Endothelial cell of umbilical vein (primary cell): ENCODE data around the gene TPM4.

Source experiments
- CTCF ChIP-seq, 2 donors: IDR thresholded peaks; 1 replicate in 1 of 2; 2 replicates in 1 of 2; pipeline ENCODE4 v1.5.1; 2011; ENCODE audit warnings: low read length in 2 of 2, mild to moderate bottlenecking in 2 of 2, moderate library complexity in 2 of 2, control low read depth in 1 of 2, inconsistent platforms in 1 of 2, low read depth in 1 of 2; ENCODE audit not compliant: insufficient read depth in 1 of 2; ENCODE audit errors: extremely low read depth in 1 of 2
- EZH2 ChIP-seq: IDR thresholded peaks from 2 replicates; pipeline ENCODE4 v1.6.1; 2012; ENCODE audit warnings: borderline replicate concordance, low read depth, mild to moderate bottlenecking, moderate library complexity, low read length, inconsistent platforms; ENCODE audit not compliant: severe bottlenecking
- FOS ChIP-seq: IDR thresholded peaks from 2 replicates; pipeline ENCODE4 v1.6.1; 2011; ENCODE audit warnings: mild to moderate bottlenecking, low read length, moderate library complexity, borderline replicate concordance; ENCODE audit not compliant: insufficient read depth
- GATA2 ChIP-seq: IDR thresholded peaks from 2 replicates; pipeline ENCODE4 v1.7.0; 2011; ENCODE audit warnings: low read depth, mild to moderate bottlenecking, moderate library complexity, mixed read lengths, low read length; ENCODE audit not compliant: insufficient read length, insufficient read depth
- JUN ChIP-seq: IDR thresholded peaks from 2 replicates; pipeline ENCODE4 v1.6.1; 2011; ENCODE audit warnings: borderline replicate concordance, low read depth; ENCODE audit not compliant: insufficient read length, insufficient read depth
- MAX ChIP-seq: IDR thresholded peaks from 2 replicates; pipeline ENCODE4 v1.6.1; 2011; ENCODE audit not compliant: insufficient read depth, insufficient read length
- MYC ChIP-seq: IDR thresholded peaks from one replicate; pipeline ENCODE4 v1.6.1; 2011; ENCODE audit warnings: mild to moderate bottlenecking, low read depth, low read length
- POLR2A ChIP-seq: IDR thresholded peaks from 2 replicates; pipeline ENCODE4 v1.6.1; 2012; ENCODE audit warnings: low read depth, mild to moderate bottlenecking, control low read depth, low read length
- POLR2AphosphoS5 ChIP-seq: IDR thresholded peaks from 2 replicates; pipeline ENCODE4 v1.6.1; 2012; ENCODE audit warnings: low read depth, mild to moderate bottlenecking, control low read depth, low read length, moderate library complexity; ENCODE audit not compliant: insufficient read depth

- TF ChIP-seq EZH2 (no peak), POLR2AphosphoS5 (no peak), GATA2 (no peak), MAX (no peak), MYC (no peak), POLR2A (no peak), CTCF (IDR thresholded peaks at IDR 0.05; ENCODE audit: extremely low read depth in 1 of 2, insufficient read depth in 1 of 2, low read depth in 1 of 2, low read length in 2 of 2) (no peak), FOS (no peak), JUN (no peak)
These were observed 60.1 kb downstream of the TPM4 start for GRCh38 chr19:16136185-16136999.
